DMS53 treated with DMSO at 0.1 percent for 48 hours (cell line): ENCODE results near the gene ALG14.
A peak's percentile ranks its signal among the peaks of the same experiment; 100 is the strongest.
"Not testable (repeated sequence)": the region's sequence is repeated elsewhere in the genome, so short reads cannot be mapped to it uniquely, and the experiment has no call there.

Source experiments
- DNase-seq: peaks from one replicate; lab custom pipeline; 2025; ENCODE audit not compliant: unreplicated experiment; lab: John Stamatoyannopoulos, UW

Gene ALG14

DNA sequence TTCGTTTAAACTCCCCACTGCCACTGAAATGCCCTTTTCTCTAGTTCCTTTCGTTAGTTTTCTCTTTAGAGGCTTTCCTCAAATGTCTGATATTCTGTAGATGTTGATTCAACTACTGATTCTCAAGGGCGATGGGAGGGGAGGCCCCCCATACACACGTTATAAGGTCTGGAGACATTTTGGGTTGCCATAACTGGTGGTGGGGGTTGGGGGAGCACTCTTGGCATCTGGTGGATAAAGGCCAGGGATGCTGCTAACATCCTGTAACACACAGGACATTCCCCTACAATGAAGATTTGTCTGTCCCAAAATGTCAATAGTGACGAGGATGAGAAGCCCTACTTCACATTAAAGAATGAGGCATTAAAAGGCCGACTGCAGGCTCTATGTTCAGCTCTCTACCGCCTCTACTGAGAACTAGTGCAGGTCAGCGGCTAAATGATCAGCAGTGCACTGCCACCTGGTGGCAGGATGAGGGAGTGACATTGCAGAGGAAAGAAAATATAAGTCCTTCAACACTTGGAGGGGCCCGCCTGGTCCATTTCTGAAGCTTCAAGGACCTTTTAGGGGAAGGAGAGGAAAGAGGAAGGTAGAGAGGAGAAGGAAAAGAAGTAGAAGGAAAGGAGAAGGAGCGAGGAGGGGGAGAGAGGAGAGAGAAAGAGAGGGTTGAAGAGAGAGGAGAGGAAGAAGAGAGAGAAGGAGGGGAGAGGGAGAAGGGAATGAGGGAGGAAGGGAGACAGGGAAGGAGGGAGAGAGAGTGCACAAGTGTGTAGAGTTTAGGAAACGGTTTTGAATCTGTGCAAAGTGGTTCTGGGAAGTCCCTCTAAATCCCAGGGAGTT lies 29.4 kb downstream of the ALG14 start:
- peak; percentile 86 for DNase-seq

DNA sequence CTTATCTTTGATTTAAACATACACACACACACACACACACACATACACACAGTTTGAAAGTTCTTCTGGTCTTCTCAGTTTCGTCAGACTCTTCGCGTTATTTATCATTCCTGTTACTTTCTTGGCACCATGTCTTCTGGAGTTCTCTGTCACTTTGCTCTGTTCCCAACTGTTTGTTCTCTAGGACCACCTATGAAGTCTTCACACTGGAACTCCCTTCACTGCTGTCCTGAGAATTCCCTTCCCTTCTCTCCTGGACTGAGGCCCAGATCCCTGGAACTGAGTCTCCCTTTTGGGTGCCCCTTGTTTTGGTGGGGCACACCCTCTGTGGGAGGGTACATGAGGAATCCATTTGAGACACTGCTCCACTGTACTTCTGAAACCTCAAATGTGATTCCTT lies 30.5 kb downstream of the ALG14 start:
- no peak for DNase-seq

DNA sequence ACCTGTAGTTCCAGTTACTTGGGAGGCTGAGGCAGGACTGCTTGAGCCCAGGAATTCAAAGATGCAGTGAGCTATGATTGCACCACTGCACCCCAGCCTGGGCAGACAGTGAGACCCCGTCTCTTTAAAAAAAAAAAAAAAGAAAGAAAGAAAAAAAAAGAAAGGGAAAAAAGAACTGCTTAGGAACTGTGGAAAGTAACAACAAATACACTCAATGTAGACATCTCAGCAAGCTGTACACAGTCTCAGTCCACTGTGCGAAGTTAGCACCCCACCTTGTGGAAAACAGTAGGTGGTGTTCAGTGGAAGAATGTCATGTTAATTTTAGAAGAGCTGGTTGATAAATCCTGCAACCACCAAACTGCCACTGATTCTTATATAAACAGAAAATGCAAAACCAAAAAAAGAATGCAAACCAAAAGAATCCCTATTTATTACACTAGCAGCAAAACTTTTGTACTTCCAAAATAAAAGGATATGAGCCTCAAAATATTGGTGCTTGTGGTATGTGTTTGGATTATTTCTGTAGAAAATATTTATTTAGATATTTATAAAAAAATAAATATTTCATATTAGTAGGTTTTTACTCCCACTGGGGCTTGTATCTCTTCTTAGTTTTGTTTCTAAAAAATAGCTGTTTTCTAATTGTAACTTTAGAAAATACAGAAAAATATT lies 31.1 kb downstream of the ALG14 start:
- DNase-seq, result peak; percentile 56

DNA sequence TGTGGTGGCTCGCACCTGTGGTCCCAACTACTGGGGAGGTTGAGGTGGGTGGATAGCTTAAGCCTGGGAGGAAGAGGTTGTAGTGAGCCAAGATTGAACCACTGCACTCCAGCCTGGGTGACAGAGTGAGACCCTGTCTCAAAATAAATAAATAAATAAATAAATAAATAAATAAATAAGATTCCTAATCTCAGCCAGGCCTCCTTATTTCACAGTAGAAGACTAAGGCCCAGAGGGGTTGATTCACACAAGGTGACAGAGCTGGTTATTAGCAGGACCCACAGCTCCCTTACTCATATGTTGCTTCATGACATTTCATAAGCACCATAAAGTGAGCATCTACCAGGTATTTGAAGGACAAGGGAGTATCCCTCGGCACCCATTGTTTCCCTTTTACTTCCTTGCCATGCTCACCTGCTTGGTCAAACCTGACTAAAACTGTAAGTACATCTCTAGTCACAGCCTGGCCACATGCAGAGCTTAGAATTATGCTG lies 32.7 kb downstream of the ALG14 start:
- DNase-seq, result no peak

DNA sequence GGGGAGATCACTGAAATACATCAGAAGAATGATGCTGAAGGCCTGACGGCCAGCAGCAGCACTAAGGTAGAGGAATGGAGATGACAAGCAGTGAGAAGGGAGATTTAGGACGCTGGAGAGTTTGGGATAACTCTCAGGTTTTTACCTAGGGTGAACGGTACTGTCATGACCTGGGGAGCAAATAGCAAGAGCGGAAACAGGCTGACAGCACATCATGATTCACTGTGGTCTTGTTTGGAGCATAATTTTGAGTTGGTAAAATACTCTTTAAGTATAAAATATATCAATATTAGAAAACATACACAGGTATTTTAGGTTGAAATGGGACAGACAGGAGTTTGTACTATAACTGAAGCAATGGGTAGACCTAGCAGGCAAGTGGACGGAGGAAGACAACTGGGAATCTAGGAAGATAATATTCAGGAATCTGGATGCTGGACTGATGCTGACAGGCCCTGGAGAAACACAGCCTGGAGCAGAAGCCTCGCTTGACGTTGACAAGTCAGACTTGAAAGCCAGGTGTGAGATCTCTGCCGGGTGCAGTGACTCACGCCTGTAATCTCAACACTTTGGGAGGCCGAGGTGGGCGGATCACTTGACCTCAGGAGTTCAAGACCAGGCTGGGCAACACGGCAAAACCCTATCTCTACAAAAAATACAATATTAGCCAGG lies 33.3 kb downstream of the ALG14 start:
- DNase-seq, result no peak

DNA sequence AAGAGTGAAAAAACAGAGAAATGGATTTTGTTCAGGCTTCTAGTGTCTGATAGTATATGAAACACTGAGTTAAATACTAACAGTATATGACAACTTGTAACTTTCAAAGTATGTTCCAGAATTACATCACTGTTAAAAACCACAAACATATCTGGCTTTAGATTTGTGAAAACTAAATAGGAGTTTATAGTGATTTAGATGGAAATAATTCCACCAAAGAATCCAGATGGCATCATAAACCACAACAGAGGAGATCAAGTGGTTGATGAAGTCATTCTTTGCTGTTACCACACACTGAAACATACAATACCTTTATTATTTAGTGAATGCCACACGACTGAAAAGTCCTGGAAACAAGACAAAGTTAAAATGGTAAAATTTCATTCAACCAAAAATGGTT lies 37.2 kb downstream of the ALG14 start:
- DNase-seq, result no peak

DNA sequence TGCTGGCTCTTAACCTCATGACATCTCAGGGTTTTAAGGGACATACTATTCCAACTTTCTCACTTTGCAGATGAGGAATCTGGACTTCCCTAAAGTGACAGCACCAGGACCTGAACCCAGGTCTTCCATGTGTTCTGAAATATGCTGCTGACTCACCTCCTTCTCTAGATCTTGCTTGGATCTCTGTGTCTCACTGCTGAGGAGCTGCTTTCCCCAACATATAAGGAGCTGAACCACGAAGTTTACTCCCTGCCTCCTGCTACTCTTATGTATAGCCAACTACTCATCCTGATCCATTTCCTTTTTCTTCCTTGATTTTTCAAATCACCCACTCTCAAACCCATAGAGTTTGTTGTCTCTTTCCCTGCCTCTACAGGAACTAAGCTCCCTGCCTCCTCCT lies 38.2 kb downstream of the ALG14 start:
- DNase-seq, result no peak

DNA sequence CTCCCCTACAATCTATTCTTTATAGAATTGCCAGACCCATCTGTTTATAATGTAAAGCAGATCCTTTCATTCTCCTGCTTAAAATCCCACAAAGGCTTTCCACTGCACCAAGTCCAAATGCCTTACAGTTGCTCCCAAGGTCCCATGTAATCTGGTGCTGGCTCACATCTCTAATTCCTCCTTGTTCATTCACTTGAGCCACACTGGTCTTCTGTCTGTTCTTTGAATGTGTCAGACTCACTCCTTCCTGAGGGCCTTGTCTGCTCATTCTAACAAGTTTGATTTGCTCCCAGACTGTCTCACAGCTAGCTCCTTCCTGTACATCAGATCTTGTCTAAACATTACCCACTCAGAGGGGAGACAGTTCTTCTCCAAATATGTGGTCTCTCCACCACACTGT lies 38.9 kb downstream of the ALG14 start:
- no peak for DNase-seq

DNA sequence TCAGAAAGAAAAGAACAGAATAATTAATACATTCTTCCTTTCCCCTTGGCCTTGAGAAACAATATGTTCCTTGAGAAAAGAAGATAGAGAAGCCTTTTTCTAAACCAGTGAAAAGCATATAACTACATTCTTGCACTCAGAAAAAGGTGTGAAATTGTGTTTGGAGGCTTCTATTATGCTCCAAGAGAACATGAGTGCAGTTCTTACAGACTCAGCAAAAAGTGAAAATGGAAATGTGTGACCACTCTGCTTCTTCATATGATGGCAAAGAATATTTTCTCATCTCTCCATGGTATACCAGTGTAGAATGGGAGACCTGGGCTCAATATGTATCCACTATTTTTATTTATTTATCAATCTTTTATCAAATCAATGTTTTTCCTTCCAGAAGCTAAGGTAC lies 43.2 kb downstream of the ALG14 start:
- no peak for DNase-seq

DNA sequence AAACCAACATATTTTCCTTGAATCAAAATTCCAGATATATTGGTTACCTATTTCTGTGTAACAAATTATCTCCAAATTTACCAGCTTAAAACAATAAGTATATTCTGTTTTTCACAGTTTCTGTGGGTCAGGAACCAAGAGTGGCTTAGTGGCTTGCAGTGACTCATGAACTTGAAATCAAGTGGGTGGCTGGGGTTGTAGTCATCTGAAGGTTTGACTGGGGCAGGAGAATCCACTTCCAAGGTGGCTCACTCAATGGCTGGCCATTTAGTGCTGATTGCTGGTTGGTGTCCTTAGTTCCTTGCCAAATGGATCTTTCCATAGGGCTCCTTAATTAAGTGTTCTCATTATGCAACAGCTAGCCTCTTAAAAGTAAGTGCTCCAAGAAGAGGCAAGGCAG lies 43.8 kb downstream of the ALG14 start:
- no peak for DNase-seq

DNA sequence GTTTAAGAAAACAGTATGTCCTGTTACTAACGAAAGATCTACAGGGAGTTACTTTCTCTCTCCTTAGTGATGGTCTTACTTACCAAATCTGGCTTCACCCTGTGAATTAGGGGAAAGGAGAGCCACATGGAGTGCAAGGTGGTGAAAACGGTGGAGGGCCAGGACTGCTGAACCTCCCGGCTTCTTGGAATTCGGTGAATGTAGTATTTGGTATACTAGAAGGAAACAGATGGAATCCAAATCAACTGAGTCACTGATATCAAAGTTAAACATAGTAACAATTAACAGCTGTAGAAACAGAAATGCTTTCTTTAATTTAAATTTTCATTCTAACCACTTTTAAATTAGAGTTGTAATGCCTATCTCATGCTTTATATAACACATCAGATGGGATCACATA lies 45.7 kb downstream of the ALG14 start:
- DNase-seq, result no peak

DNA sequence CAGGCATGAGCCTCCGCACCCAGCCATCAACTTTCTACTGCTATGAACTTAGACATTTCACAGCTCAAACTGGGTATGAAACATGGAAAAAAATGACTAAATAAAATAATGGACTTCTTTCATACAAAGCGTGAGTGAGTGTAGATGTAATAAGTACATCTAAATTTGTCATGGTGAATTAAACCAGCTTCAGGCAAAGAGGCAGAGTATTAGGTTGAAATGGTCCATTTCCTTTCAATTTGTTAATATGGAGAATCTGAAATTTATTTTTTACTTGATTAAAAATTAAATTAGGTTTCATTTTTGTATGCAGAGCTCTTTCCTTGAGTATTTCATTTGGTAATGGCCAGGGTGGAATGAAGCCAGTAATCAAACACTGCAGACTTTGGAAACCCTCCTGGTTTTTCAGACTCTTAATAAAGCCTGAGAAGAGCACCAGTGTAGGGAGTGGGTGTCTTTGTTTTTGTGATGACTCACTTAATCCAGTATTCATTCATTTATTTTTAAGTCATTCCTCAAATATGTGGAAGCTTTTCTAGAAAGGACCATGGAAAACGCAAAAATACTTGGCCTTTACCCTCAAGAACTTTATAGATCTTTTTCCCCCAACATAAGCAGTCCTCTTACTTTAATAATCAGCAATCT lies 49.2 kb downstream of the ALG14 start:
- DNase-seq, result no peak

DNA sequence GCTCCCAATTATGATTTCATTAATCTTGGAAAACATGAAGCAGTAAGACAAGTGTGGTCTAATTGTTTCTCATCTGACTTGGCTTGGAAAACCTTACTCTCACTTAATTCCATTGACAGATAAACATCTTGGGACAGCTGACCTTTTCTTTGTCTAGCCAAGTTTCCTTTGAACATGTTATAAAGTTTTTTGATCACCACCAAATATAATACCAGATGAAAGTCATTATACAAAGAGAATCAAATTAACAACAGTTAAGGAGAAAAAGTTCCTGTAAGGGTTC lies 50.2 kb downstream of the ALG14 start:
- DNase-seq, result no peak

DNA sequence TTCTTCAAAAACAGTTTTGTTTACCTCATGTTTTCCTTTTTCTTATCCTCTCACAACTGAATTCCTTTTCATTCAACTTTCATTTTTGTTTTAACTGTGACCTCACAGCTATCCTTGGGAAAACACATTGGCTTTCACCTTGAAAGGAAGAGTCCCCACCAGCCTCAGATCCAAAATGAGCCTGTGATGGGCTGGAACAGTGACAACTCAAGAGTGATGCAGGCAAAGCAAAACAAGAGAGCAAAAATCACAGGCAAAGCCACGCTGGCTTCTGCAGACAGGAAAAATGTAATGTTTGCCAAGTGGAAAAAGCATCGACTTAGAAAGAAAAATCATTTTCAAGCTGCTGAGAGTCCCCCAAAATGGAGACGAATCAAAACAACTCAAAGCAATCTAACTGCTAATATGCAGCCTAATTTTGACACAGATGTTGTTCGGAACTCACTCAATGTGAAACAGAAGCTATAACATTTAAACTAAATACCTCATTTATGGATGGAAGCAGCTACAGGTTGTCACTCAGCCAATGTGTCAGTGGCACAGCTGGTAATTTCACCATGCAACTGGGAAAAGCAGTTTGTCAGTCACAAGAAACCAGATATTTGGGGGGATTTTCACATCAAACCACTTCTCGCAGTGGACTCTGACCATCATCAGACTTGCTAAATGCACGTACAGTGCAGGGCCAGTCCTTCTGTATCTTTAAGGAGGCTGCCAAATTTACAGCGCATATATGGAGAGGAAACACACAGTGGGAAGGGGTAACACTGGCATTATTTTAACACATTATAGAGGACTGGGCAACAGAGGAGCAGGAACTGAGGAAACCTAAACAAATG lies 50.7 kb downstream of the ALG14 start:
- no peak for DNase-seq

DNA sequence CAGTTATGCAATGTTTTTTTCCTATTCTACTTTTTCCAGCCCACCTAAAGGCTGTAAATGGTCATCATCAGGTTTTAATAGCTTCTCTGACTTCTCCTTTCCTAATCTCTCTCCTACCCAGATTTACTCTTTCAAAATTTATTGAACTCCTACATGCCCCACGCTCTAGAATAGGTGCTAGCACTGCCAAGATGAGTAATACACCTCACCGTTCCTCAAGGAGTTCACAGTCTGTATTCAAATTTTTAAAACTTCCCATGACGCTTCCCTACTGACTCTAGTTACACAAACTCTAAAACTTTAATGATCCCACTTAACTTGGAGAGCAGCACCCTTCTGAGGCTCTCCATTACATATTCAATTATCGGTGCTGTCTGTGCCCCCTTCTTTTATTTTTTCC lies 51.6 kb downstream of the ALG14 start:
- DNase-seq, result no peak

DNA sequence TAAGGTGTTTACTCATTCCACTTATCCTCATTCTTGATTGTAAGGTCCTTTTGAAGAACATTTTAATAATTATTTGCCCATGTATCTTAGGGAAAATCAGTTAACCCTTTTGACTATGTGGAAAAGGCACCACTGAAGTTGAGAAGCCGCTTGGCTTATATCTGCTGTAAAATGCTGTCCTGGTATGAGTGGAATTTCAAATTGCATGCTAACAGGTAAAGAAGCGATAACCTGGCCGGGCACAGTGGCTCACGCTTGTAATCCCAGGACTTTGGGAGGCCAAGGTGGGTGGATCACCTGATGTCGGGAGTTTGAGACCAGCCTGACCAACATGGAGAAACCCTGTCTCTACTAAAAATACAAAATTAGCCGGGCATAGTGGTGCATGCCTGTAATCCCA lies 53.3 kb downstream of the ALG14 start:
- DNase-seq, result not testable (repeated sequence)

DNA sequence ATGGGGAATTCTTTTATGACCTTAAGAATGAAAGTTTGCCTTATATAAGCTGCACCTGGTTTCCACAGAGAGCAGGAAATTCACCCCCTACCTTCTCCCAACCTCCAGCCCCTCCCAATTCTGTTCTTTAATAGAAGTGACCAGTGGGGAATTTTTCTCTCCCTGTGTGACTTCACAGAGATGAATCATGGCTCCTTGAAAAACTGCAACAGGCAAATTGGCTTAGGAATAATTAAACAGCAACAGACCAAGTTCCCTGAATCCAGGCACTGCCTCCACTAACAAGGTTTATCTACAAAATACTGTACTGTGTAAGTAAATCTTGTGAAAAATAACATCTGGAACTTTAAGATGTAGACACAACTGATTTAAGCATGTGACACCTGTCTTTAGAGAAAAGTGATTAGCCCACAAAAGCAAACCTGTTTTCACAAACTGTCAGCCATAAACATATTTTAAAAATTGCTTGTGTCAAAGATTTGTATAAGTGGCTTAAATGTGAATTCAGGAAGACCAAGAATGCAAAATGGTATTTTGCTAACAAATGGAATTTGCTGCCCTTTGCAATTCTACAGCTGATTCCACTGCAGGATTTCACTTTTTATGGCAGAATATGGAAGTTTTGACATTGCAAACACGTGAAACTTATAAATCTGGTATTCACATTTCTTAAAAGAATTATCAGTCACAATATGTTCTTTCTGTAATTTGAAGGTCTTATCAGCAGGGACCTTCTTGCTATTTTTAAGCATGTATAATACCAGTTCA lies 54.0 kb downstream of the ALG14 start:
- no peak for DNase-seq

DNA sequence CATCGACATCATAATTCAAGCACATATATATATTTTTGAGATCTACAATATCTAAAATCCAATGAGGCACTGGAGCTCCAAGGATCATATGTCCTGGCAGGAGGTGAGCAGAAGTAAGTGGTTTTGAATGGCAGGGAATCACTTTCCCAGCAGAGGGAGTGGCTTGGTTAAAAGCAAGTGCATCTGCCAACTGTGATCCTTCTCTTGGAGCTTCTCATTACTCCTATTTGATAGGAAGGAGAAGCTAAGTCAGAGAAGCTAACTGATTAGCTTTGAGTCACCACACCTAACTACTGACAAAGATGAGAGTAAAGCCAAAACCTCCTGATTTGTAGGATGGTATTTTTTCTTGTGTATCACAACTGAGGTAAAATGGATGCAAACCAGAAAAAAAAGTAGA lies 55.0 kb downstream of the ALG14 start:
- DNase-seq, result no peak

DNA sequence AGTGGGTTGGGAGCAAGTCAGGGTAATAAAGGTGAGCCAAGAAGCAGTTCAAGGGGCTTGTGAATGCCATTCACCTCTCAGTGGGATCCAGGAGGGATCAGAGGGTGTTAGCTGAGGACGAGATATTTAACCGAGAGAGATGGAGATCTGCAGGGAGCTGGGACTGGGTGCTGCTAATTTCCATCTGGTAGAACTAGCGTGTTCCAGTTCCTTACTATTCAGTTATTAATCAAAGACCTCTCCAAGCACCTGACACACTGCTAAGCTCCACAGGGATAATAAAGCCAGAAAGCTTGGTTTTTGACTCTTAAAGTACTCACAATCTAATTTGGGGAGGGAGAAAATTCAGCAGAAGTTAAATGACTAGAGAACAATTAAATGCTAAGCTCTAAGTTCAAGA lies 57.7 kb downstream of the ALG14 start:
- no peak for DNase-seq

DNA sequence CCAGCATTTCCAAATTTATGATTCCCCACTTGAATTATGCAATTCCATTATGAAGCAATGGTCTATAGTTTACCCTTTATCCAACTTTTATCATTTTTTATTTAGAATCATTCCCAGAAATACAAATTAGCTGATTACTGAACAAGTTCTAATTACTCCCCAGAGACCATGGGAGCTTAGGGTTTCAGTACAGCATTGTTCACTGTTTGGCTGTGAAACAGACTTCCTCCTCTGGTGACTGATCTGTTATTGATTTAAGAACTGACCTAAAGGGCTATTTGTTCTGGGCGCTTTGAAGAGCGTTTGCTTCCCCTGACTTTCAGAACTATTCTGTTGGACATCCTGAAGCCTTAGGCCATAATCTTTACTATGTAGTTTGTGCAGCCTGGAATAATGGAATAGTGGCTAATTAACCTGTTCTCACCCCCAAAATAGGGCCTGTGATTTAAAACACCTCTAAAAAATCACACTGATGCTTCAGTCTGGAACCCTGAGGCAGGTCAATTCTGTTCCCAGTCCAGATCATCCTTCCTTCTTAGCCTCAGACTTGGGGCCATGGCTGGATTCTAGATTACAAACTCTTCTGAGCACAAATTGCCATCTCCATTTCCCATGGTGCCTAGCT lies 58.7 kb downstream of the ALG14 start:
- peak; percentile 37 for DNase-seq
